ENCODE measurements around the gene DLGAP1. TPM values are rescaled to one million over a fixed set of nuclear protein-coding genes. Genes with fewer than 3 reads are reported as not detected.

Gene DLGAP1
- total RNA-seq, 1 donor from 2014 or later: 0.63 TPM

DNA sequence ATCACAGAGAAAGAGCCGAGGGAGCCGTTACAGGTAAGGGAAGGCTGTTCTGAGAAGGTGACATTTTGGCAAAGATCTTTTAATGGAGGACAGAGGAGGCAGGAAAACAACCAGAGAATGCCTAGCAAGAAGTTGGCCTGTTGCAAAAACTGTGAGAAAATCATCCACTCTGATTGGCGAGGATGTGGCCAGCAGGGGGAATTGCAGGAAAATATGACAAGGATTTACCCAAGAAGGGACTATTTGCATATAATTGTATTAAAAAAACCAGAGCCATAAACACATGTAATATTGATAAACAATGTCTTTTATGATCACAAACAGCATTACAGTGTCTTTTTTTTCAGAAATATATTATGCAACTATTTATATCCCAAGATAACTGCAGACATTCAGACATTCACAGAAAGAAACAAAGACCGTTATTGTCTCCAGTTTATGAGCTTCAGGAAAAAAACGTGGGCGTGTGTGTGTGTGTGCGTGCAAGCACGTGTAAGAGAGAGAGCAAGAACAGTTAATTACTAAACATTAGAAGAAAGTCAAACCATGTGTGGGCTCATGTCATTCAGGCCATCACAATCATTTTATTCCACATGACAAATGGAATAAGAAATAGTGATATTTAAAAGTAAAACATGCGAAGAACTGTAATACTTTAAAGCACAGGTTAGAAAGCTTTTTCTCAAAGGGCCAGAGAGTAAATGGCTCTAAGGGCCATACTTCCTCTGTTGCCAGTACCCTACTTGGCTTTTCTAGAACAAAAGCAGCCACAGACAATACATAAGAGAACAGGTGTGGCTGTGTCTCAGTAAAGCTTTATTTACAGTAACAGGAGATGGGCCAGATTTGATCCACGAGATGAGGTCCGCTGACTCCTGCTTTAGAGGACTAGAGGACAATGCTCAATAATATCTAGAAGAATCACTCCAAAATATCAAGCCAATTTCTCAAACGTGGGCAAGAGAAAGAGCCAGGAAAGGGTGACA lies 324.1 kb downstream of the DLGAP1 start:
- H3K4me3 ChIP-seq (ENCODE audit: low read depth, low read length): no peak overlapping the region
- TF ChIP-seq, protein P1, sequence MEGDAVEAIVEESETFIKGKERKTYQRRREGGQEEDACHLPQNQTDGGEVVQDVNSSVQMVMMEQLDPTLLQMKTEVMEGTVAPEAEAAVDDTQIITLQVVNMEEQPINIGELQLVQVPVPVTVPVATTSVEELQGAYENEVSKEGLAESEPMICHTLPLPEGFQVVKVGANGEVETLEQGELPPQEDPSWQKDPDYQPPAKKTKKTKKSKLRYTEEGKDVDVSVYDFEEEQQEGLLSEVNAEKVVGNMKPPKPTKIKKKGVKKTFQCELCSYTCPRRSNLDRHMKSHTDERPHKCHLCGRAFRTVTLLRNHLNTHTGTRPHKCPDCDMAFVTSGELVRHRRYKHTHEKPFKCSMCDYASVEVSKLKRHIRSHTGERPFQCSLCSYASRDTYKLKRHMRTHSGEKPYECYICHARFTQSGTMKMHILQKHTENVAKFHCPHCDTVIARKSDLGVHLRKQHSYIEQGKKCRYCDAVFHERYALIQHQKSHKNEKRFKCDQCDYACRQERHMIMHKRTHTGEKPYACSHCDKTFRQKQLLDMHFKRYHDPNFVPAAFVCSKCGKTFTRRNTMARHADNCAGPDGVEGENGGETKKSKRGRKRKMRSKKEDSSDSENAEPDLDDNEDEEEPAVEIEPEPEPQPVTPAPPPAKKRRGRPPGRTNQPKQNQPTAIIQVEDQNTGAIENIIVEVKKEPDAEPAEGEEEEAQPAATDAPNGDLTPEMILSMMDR (conservative IDR thresholded peaks at IDR 0.05; ENCODE audit: low read depth, low read length): no peak
- DNase-seq (ENCODE audit: low read depth): no peak

DNA sequence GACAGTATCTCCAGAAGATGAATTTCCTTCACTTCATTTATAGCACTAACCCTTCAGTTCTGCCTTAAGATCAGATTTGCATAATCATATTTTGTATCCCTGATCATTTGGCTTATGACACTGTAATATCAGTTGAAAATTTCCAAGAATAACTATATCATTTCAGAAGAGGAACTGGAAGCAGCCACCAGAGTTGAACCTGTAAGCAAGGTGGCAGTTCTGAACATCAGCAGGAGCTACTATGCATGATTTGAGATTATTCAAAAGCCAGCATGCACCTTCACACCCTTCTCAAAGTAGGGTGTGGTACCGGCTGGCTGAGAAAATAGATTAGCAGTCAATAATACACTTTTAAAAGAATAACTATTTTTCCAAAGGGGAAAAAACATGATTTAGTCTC lies 328.2 kb downstream of the DLGAP1 start:
- no peak for DNase-seq (ENCODE audit: low read depth)
- H3K4me3 ChIP-seq (ENCODE audit: low read depth, low read length): no peak overlapping the region
- TF ChIP-seq, protein P1 (conservative IDR thresholded peaks at IDR 0.05; ENCODE audit: low read depth, low read length): no peak

DNA sequence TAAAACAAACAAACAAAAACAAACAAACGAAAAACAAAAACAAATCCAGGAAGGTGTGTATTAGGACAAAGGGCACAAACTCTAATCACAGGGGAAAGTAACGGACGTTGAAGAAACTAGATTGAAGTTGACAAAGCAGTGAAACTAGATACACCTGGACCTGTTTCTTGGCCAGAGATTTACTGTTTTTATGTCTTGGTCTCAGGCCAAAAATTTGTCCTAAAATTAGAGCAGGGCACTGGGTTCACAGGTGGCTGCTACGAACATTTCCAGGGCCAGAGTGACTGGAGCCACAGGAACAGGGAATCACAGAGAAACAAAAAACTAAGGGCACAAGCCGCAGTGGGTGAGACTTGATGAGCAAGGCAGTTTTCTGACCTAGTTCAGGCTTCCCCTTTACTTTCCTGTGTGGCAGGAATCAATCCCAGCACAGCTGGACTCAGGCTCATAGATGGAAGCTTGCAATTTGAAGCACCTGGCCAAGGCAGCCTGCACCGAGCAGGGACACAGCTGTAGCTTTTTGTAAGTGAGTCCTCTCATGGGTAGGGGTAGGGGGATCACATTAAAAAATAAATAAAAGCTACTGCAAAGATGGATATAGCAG lies 329.4 kb downstream of the DLGAP1 start:
- TF ChIP-seq, protein P1 (conservative IDR thresholded peaks at IDR 0.05; ENCODE audit: low read depth, low read length): no peak
- no peak overlapping the region for H3K4me3 ChIP-seq (ENCODE audit: low read depth, low read length)
- DNase-seq (ENCODE audit: low read depth): no peak

DNA sequence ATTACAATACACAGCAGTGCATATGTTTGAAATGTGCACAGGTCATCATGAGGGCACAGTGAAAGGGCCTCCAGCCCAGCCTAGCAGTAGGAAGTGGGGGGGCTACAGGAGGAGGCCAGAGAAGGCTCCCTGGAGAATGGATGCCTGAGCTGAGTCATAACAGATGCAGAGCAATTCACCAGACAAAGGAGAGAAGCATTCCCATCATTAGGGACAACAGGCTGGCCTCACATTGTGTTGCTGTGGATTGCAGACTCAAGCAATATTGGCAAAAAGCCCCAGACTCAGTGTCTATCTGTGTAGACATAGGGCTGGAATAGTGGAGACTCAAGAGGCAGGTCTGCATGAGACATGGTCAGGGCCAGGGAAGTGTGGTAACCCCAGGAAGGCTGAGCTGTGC lies 329.9 kb downstream of the DLGAP1 start:
- H3K4me3 ChIP-seq (ENCODE audit: low read depth, low read length): no peak overlapping the region
- TF ChIP-seq, protein P1 (conservative IDR thresholded peaks at IDR 0.05; ENCODE audit: low read depth, low read length): no peak
- no peak for DNase-seq (ENCODE audit: low read depth)

DNA sequence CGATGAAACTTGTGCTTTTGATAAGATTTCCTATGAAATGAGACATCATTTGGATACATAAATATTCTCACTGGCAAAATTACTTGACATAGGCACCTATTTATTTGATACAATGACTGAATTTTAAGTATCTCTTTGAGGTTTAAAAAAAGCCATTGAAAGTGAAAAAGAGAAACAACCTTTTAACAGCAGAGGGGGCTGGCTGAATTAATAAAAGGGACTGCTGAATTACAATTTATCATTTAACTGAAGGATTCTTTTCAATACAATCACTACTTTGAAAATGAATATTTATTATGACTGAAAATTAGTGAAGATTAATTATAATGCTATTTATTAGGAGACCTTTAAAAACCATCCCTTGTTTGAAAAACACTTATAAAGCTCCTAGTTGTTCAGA lies 335.3 kb downstream of the DLGAP1 start:
- no peak for DNase-seq (ENCODE audit: low read depth)
- TF ChIP-seq, protein P1 (conservative IDR thresholded peaks at IDR 0.05; ENCODE audit: low read depth, low read length): no peak

DNA sequence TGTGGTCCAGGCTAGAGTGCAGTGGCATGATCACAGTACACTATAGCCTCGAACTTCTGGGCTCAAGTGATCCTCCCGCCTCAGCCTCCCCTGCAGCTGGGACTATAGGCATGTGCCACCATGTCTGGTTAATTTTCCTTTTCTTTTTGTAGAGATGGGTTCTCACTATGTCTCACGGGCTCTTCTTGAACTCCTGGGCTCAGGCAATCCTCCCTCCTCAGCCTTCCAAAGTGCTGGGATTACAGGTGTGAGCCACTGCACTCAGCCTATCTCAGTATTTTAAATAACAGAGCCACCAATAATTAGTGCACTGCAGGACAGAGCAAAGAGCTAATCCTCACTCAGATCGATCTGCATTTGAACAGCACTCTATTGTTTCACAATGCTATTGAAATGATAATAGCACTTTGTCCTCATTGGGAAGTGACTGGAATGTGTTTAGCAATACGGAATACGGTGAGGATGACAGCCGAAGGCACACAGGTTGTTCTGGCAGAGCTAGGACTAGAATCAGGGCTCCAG lies 335.9 kb downstream of the DLGAP1 start:
- no peak overlapping the region for H3K4me3 ChIP-seq (ENCODE audit: low read depth, low read length)
- DNase-seq (ENCODE audit: low read depth): no peak
- TF ChIP-seq, protein P1 (conservative IDR thresholded peaks at IDR 0.05; ENCODE audit: low read depth, low read length): no peak

More for the DNA sequence above, 335.3 kb downstream of the DLGAP1 start:
- H3K4me3 ChIP-seq (ENCODE audit: low read depth, low read length): no peak overlapping the region
